GM10248 (cell line): ENCODE results near the gene TFIP11.

Source experiments
- CTCF ChIA-PET: fragments of 300-600 bp; sonication (Branson Sonifier 250); formaldehyde crosslinking; extraction: SDS; loops from one replicate; lab custom pipeline; 2021; ENCODE audit warnings: antibody characterized with exemption; lab: Yijun Ruan, JAX
- POLR2A ChIA-PET: fragments of 350-650 bp; sonication (Branson Sonifier 250); formaldehyde crosslinking; extraction: SDS; loops from one replicate; lab custom pipeline; 2020; ENCODE audit warnings: antibody characterized with exemption; lab: Yijun Ruan, JAX
- DNase-seq: peaks from one replicate; pipeline ENCODE4 v3.0.0; 2012; ENCODE audit errors: extremely low spot score
- CTCF ChIP-seq: IDR thresholded peaks from 2 replicates; pipeline ENCODE4 v1.5.1; 2012; ENCODE audit warnings: mild to moderate bottlenecking, low read depth; ENCODE audit errors: extremely low read depth, missing control alignments, control extremely low read depth

The TFIP11 gene

GRCh38 chr22:26512149-26512793 is at the start of gene TFIP11:
TFIP11 (minus strand) TSS chr22:26512473; CDS start chr22:26510272, 2,201 bp downstream.
- CTCF ChIA-PET: interaction anchor here (1.4 to 2.6 kb wide), 3 partner anchors 10 to 89 kb away, joined by 3 to 20 read pairs (median 10); no protein-coding TSS in a partner anchor
- POLR2A ChIA-PET: no interaction called here
- peak; percentile 10 for TF ChIP-seq CTCF
- peak; percentile 97 for DNase-seq

- DNase-seq: no peak
- POLR2A ChIA-PET: no interaction called here
- no peak for TF ChIP-seq CTCF
- CTCF ChIA-PET: interaction anchor here (1.1 to 1.2 kb wide), 2 partner anchors 25 to 149 kb away, joined by 3 read pairs; no protein-coding TSS in a partner anchor
Measured at GRCh38 chr22:26561756-26562417, 49.6 kb upstream of the TFIP11 start.

GRCh38 chr22:26559961-26560575 is 47.8 kb upstream of the TFIP11 start:
- no peak for DNase-seq
- ChIA-PET CTCF (no interaction called here), POLR2A (no interaction called here)
- TF ChIP-seq CTCF: no peak

GRCh38 chr22:26558248-26558895 is 46.1 kb upstream of the TFIP11 start:
- ChIA-PET POLR2A (no interaction called here), CTCF (interaction anchor here (1.4 kb wide), 1 partner anchor 23 kb away, joined by 3 read pairs; no protein-coding TSS in a partner anchor)
- DNase-seq: no peak
- no peak for TF ChIP-seq CTCF

GRCh38 chr22:26556904-26557303 is 44.6 kb upstream of the TFIP11 start:
- TF ChIP-seq CTCF: no peak
- CTCF ChIA-PET: interaction anchor here (1.4 kb wide), 1 partner anchor 21 kb away, joined by 3 read pairs; no protein-coding TSS in a partner anchor
- POLR2A ChIA-PET: no interaction called here
- no peak for DNase-seq

- DNase-seq: no peak
- CTCF ChIA-PET: interaction anchor here (1.3 kb wide), 1 partner anchor 23 kb away, joined by 3 read pairs; no protein-coding TSS in a partner anchor
- POLR2A ChIA-PET: no interaction called here
- no peak for TF ChIP-seq CTCF
Measured at GRCh38 chr22:26555478-26555877, 43.2 kb upstream of the TFIP11 start.
